Naive B cell (primary cell): ENCODE results near the gene IQGAP2. TPM values are rescaled to one million over a fixed set of nuclear protein-coding genes. Genes with fewer than 3 reads are reported as not detected.
"Not testable (repeated sequence)": the region's sequence is repeated elsewhere in the genome, so short reads cannot be mapped to it uniquely, and the experiment has no call there.

ENCODE experiments used
- ATAC-seq, 2 donors: fragments of 150-1000 bp; cut with Tn5 transposase; 2 replicates each; pipeline ENCODE4 v1.10.0; 2021; ENCODE audit warnings: low read depth in 2 of 2, mild to moderate bottlenecking in 2 of 2, moderate library complexity in 2 of 2
- DNase-seq: peaks from one replicate; pipeline ENCODE4 v3.0.0; 2022
- H3K27ac Mint-ChIP-seq, 6 donors: one replicate each; pipeline ENCODE4 v1.8.0; 2020 to 2022; ENCODE audit warnings: mild to moderate bottlenecking in 6 of 6, mixed read lengths in 6 of 6, moderate library complexity in 5 of 6, inconsistent platforms in 2 of 6
- H3K27me3 Mint-ChIP-seq, 3 donors: one replicate each; pipeline ENCODE4 v1.8.0; 2021 to 2022; ENCODE audit warnings: mixed read lengths in 3 of 3, mild to moderate bottlenecking in 1 of 3
- H3K36me3 Mint-ChIP-seq, 2 donors: one replicate each; pipeline ENCODE4 v1.8.0; 2020 to 2022; ENCODE audit warnings: mixed read lengths in 2 of 2, inconsistent platforms in 1 of 2, mild to moderate bottlenecking in 1 of 2
- H3K4me1 Mint-ChIP-seq, 3 donors: one replicate each; pipeline ENCODE4 v1.8.0; 2020 to 2022; ENCODE audit warnings: mixed read lengths in 3 of 3, inconsistent platforms in 1 of 3, mild to moderate bottlenecking in 1 of 3, moderate library complexity in 1 of 3
- H3K4me3 Mint-ChIP-seq, 8 donors: one replicate each; pipeline ENCODE4 v1.8.0; 2020 to 2022; ENCODE audit warnings: mild to moderate bottlenecking in 8 of 8, mixed read lengths in 8 of 8, moderate library complexity in 8 of 8, inconsistent platforms in 2 of 8
- H3K9me3 Mint-ChIP-seq, 7 donors: one replicate each; pipeline ENCODE4 v1.8.0; 2020 to 2022; ENCODE audit warnings: mixed read lengths in 7 of 7, mild to moderate bottlenecking in 5 of 7, inconsistent platforms in 2 of 7, moderate library complexity in 1 of 7
- polyA plus RNA-seq, 6 donors: library from polyadenylated mRNA; unstranded; fragments of 300-500 nt; fragmentation: Illumina TruSeq; gene quantifications; one replicate each; pipeline ENCODE4 v1.2.3, GENCODE V29; 2021; ENCODE audit warnings: low read depth in 6 of 6

Gene IQGAP2
- polyA plus RNA-seq, 6 donors from 2014 or later, result 2.7 to 9.8 (median 6.2) TPM

GRCh38 chr5:76542887-76543690 lies 140.0 kb downstream of the IQGAP2 start:
- Mint-ChIP-seq H3K27me3 (no peaks in the 10 kb centered on the region), H3K9me3 (no peaks in the 10 kb centered on the region), H3K27ac (peak overlapping the region; percentile 47 to 93 (median 88)), H3K4me3 (peak overlapping the region; percentile 8 to 85 (median 78)), H3K36me3 (no peaks in the 10 kb centered on the region), H3K4me1 (peaks cover 27 to 41% (median 40%) of the 10 kb centered on the region in 3 donors)
- ATAC-seq, result peak; percentile 15 to 28
- peak; percentile 40 for DNase-seq

- Mint-ChIP-seq H3K27me3 (no peaks in the 10 kb centered on the region), H3K36me3 (no peaks in the 10 kb centered on the region), H3K4me3 (peak overlapping the region in 6 of 8 donors; percentile 37 to 79 (median 68)), H3K4me1 (peaks cover 31 to 49% (median 46%) of the 10 kb centered on the region in 3 donors), H3K9me3 (no peaks in the 10 kb centered on the region), H3K27ac (peak overlapping the region in 5 of 6 donors; percentile 47 to 93 (median 85))
- ATAC-seq (peak; percentile 9 to 17), DNase-seq (peak; percentile 23)
Observed at GRCh38 chr5:76544268-76544926, 141.3 kb downstream of the IQGAP2 start.

- ATAC-seq, result no peak
- Mint-ChIP-seq H3K4me1 (peaks cover 31 to 49% (median 46%) of the 10 kb centered on the region in 3 donors), H3K27ac (peak overlapping the region in 1 of 6 donors; percentile 43), H3K4me3 (no peak overlapping the region), H3K27me3 (no peaks in the 10 kb centered on the region), H3K36me3 (no peaks in the 10 kb centered on the region), H3K9me3 (no peaks in the 10 kb centered on the region)
- DNase-seq, result no peak
Observed at GRCh38 chr5:76545184-76545583, 142.1 kb downstream of the IQGAP2 start.

- Mint-ChIP-seq H3K9me3 (no peaks in the 10 kb centered on the region), H3K36me3 (no peaks in the 10 kb centered on the region), H3K27me3 (no peaks in the 10 kb centered on the region), H3K4me1 (peaks cover 28 to 49% (median 46%) of the 10 kb centered on the region in 3 donors), H3K4me3 (peak overlapping the region in 7 of 8 donors; percentile 56 to 78 (median 76)), H3K27ac (peak overlapping the region; percentile 95 to 99 (median 97))
- peak; percentile 15 to 34 for ATAC-seq
- DNase-seq, result peak; percentile 44
Observed at GRCh38 chr5:76546497-76547102, 143.5 kb downstream of the IQGAP2 start.

GRCh38 chr5:76547242-76547890 lies 144.3 kb downstream of the IQGAP2 start:
- ATAC-seq (peak; percentile 81 to 83), DNase-seq (peak; percentile 72)
- Mint-ChIP-seq H3K4me3 (peak overlapping the region; percentile 67 to 83 (median 76)), H3K9me3 (no peaks in the 10 kb centered on the region), H3K36me3 (no peaks in the 10 kb centered on the region), H3K4me1 (peaks cover 28 to 49% (median 44%) of the 10 kb centered on the region in 3 donors), H3K27ac (peak overlapping the region; percentile 95 to 99 (median 97)), H3K27me3 (no peaks in the 10 kb centered on the region)

- DNase-seq (no peak), ATAC-seq (peak in 1 of 2 donors; percentile 1)
- Mint-ChIP-seq H3K9me3 (peaks cover 0 to 2% (median 0%) of the 10 kb centered on the region in 7 donors), H3K4me1 (peaks cover 23 to 44% (median 39%) of the 10 kb centered on the region in 3 donors), H3K27ac (peak overlapping the region; percentile 95 to 99 (median 97)), H3K27me3 (no peaks in the 10 kb centered on the region), H3K36me3 (no peaks in the 10 kb centered on the region), H3K4me3 (peak overlapping the region; percentile 11 to 83 (median 76))
Observed at GRCh38 chr5:76547891-76548524, 144.9 kb downstream of the IQGAP2 start.

GRCh38 chr5:76548525-76549229 lies 145.6 kb downstream of the IQGAP2 start:
- Mint-ChIP-seq H3K27ac (peak overlapping the region; percentile 39 to 99 (median 84)), H3K9me3 (peaks cover 0 to 2% (median 0%) of the 10 kb centered on the region in 7 donors), H3K4me3 (no peak overlapping the region), H3K36me3 (no peaks in the 10 kb centered on the region), H3K27me3 (no peaks in the 10 kb centered on the region), H3K4me1 (peaks cover 18 to 37% (median 32%) of the 10 kb centered on the region in 3 donors)
- no peak for ATAC-seq
- no peak for DNase-seq

GRCh38 chr5:76550881-76551280 lies 147.8 kb downstream of the IQGAP2 start:
- ATAC-seq, H3K4me3 Mint-ChIP-seq, H3K9me3 Mint-ChIP-seq, DNase-seq, H3K27me3 Mint-ChIP-seq, H3K36me3 Mint-ChIP-seq: not testable (repeated sequence)
- peak overlapping the region in 1 of 6 donors; percentile 51 for H3K27ac Mint-ChIP-seq
- H3K4me1 Mint-ChIP-seq, result peaks cover 14 to 42% (median 26%) of the 10 kb centered on the region in 3 donors

GRCh38 chr5:76552546-76552945 lies 149.5 kb downstream of the IQGAP2 start:
- Mint-ChIP-seq H3K27ac (peak overlapping the region in 4 of 6 donors; percentile 3 to 88 (median 58)), H3K36me3 (no peaks in the 10 kb centered on the region), H3K4me1 (peaks cover 11 to 40% (median 27%) of the 10 kb centered on the region in 3 donors), H3K27me3 (no peaks in the 10 kb centered on the region), H3K9me3 (peaks cover 0 to 2% (median 0%) of the 10 kb centered on the region in 7 donors), H3K4me3 (no peak overlapping the region)
- ATAC-seq, result no peak
- no peak for DNase-seq

GRCh38 chr5:76553251-76553650 lies 150.2 kb downstream of the IQGAP2 start:
- Mint-ChIP-seq H3K36me3 (no peaks in the 10 kb centered on the region), H3K4me3 (no peak overlapping the region), H3K27me3 (no peaks in the 10 kb centered on the region), H3K9me3 (peaks cover 0 to 2% (median 0%) of the 10 kb centered on the region in 7 donors), H3K4me1 (peaks cover 11 to 39% (median 20%) of the 10 kb centered on the region in 3 donors), H3K27ac (no peak overlapping the region)
- DNase-seq, result no peak
- no peak for ATAC-seq

GRCh38 chr5:76555114-76555513 lies 152.0 kb downstream of the IQGAP2 start:
- peak overlapping the region in 5 of 6 donors; percentile 21 to 89 (median 79) for H3K27ac Mint-ChIP-seq

GRCh38 chr5:76555717-76556116 lies 152.6 kb downstream of the IQGAP2 start:
- Mint-ChIP-seq H3K27me3 (no peaks in the 10 kb centered on the region), H3K4me1 (peaks cover 8 to 45% (median 19%) of the 10 kb centered on the region in 3 donors), H3K4me3 (peak overlapping the region in 1 of 8 donors; percentile 60), H3K9me3 (peaks cover 0 to 2% (median 0%) of the 10 kb centered on the region in 7 donors), H3K36me3 (no peaks in the 10 kb centered on the region), H3K27ac (peak overlapping the region in 5 of 6 donors; percentile 5 to 91 (median 88))
- DNase-seq (no peak), ATAC-seq (no peak)

More at GRCh38 chr5:76555114-76555513, 152.0 kb downstream of the IQGAP2 start:
- Mint-ChIP-seq H3K27me3 (no peaks in the 10 kb centered on the region), H3K4me3 (no peak overlapping the region), H3K9me3 (peaks cover 0 to 2% (median 0%) of the 10 kb centered on the region in 7 donors), H3K36me3 (no peaks in the 10 kb centered on the region), H3K4me1 (peaks cover 8 to 45% (median 19%) of the 10 kb centered on the region in 3 donors)
- ATAC-seq (no peak), DNase-seq (no peak)
